BLaER1 (cell line): ENCODE measurements around the gene SNTG2.

ENCODE experiments used
- H3K27ac ChIP-seq: shearing (Covaris generic); formaldehyde crosslinking; 2 replicates; pipeline ENCODE4 v1.8.1; 2022
- H3K27me3 ChIP-seq: shearing (Covaris generic); formaldehyde crosslinking; 2 replicates; pipeline ENCODE4 v1.8.1; 2022
- H3K36me3 ChIP-seq: shearing (Covaris generic); formaldehyde crosslinking; 2 replicates; pipeline ENCODE4 v1.8.1; 2022
- H3K4me1 ChIP-seq: shearing (Covaris generic); formaldehyde crosslinking; 2 replicates; pipeline ENCODE4 v1.8.1; 2022
- H3K4me2 ChIP-seq: shearing (Covaris generic); formaldehyde crosslinking; 2 replicates; pipeline ENCODE4 v1.8.1; 2022
- H3K4me3 ChIP-seq: shearing (Covaris generic); formaldehyde crosslinking; 2 replicates; pipeline ENCODE4 v1.8.1; 2022
- H3K9ac ChIP-seq: shearing (Covaris generic); formaldehyde crosslinking; 2 replicates; pipeline ENCODE4 v1.8.1; 2022
- H3K9me3 ChIP-seq: shearing (Covaris generic); formaldehyde crosslinking; 2 replicates; pipeline ENCODE4 v1.8.1; 2022
- H4K20me1 ChIP-seq: shearing (Covaris generic); formaldehyde crosslinking; 2 replicates; pipeline ENCODE4 v1.8.1; 2022
- Cebpa-rat ChIP-seq: shearing (Covaris generic); IDR thresholded peaks from 2 replicates; pipeline ENCODE4 v1.8.1; 2022

Gene SNTG2

DNA sequence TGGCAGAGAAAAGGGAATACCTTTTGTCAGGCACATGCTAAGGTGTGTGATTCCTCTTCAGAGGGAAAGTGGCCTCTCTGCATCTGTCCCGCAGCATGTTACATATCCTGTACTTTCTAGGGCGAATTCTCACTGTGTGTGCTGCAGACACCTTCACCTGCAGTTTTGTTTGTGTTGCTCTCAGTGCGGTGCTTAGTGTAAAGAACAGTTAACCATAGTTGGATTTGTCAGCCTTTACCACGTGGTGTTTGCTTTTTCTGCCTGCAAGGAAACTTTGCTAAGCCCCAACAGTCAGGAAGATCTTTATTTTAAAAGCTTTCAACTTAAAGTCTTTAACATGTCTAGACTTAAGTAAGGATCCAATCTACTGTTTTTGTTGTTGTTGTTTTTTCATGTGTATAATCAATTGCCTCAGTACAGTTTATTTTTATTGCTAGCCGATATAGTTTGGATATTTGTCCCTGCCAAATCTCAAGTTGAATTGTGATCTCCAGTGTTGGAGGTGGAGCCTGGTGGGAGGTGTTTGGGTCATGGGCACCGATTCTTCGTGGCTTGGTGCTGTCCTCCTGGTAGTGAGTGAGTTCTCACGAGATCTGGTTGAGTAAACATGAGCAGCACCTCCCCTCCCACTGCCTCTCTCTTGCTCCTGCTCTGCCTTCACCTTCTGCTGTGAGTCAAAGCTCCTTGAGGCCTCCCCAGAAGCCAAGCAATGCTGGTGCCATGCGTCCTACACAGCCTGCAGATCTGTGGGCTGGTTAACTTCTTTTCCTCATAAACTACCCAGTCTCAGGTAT lies 90.6 kb downstream of the SNTG2 start:
- TF ChIP-seq Cebpa-rat, result no peak
- Histone ChIP-seq H3K4me2 (no peak overlapping the region), H3K36me3 (no peaks in the 10 kb centered on the region), H4K20me1 (no peaks in the 10 kb centered on the region), H3K9me3 (peaks cover 25% of the 10 kb centered on the region), H3K4me1 (peaks cover 12% of the 10 kb centered on the region), H3K9ac (no peak overlapping the region), H3K4me3 (no peak overlapping the region), H3K27ac (no peak overlapping the region), H3K27me3 (no peaks in the 10 kb centered on the region)

GRCh38 chr2:1045109-1045508 lies 94.5 kb downstream of the SNTG2 start:
- Histone ChIP-seq H3K4me3 (no peak overlapping the region), H3K4me1 (no peaks in the 10 kb centered on the region), H3K36me3 (no peaks in the 10 kb centered on the region), H3K9me3 (peaks cover 38% of the 10 kb centered on the region), H3K27me3 (no peaks in the 10 kb centered on the region), H3K4me2 (no peak overlapping the region), H4K20me1 (no peaks in the 10 kb centered on the region), H3K9ac (no peak overlapping the region), H3K27ac (no peak overlapping the region)
- no peak for TF ChIP-seq Cebpa-rat

DNA sequence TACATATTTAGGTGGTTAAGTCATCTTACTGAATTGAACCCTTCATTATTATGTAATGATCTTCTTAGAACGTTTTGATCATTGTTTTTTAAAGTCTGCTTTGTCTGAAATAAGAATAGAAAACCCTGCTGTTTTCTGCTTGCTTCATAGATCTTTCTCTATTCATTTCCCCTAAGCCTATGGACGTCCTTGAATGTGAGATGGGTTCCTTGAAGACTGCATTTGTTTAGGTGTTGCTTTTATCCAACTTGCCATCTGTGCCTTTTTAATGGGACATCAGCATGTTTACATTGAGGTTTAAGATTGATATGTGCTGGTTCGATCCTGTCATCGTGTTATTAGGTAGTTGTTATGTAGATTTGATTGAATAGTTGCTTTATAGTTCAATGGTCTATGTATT lies 95.4 kb downstream of the SNTG2 start:
- no peak overlapping the region for H3K27ac ChIP-seq

GRCh38 chr2:1047485-1047884 lies 96.8 kb downstream of the SNTG2 start:
- H3K9ac ChIP-seq, result no peak overlapping the region
- no peak overlapping the region for H3K4me2 ChIP-seq
- no peaks in the 10 kb centered on the region for H3K4me1 ChIP-seq
- no peaks in the 10 kb centered on the region for H3K36me3 ChIP-seq
- no peak overlapping the region for H3K27ac ChIP-seq
- H4K20me1 ChIP-seq, result no peaks in the 10 kb centered on the region
- no peak overlapping the region for H3K4me3 ChIP-seq
- H3K27me3 ChIP-seq, result no peaks in the 10 kb centered on the region
- H3K9me3 ChIP-seq, result peaks cover 37% of the 10 kb centered on the region
- no peak for TF ChIP-seq Cebpa-rat

More for the DNA sequence above, 95.4 kb downstream of the SNTG2 start:
- H3K27me3 ChIP-seq, result no peaks in the 10 kb centered on the region
- H4K20me1 ChIP-seq, result no peaks in the 10 kb centered on the region
- no peak overlapping the region for H3K4me3 ChIP-seq
- TF ChIP-seq Cebpa-rat, result no peak
- no peak overlapping the region for H3K4me2 ChIP-seq
- no peak overlapping the region for H3K9ac ChIP-seq
- no peaks in the 10 kb centered on the region for H3K36me3 ChIP-seq
- peaks cover 38% of the 10 kb centered on the region for H3K9me3 ChIP-seq
- H3K4me1 ChIP-seq, result no peaks in the 10 kb centered on the region

DNA sequence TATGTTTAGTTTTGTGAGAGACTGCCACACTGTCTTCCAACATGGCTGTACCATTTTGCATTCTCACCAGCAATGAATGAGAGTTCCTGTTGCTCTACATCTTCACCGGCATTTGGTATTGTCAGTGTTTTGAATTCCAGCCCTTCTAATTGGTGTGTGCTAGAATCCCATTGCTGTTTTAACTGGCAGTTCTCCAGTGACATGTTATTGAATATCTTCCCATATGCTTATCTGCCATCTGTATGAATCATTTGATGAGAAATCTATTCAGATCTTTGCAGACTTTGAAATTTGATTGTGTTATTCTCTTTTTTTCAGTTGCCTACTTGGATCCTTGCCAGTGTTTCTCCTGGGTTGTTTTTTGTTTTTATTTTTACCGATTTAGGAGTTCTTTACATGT lies 99.0 kb downstream of the SNTG2 start:
- Histone ChIP-seq H3K9ac (no peak overlapping the region), H3K4me2 (no peak overlapping the region), H3K36me3 (no peaks in the 10 kb centered on the region), H3K27ac (no peak overlapping the region), H3K9me3 (peaks cover 19% of the 10 kb centered on the region; the same call in 1 of the 2 replicates), H4K20me1 (no peaks in the 10 kb centered on the region), H3K4me3 (no peak overlapping the region), H3K27me3 (no peaks in the 10 kb centered on the region), H3K4me1 (no peaks in the 10 kb centered on the region)
- no peak for TF ChIP-seq Cebpa-rat

GRCh38 chr2:1051075-1051474 lies 100.4 kb downstream of the SNTG2 start:
- Histone ChIP-seq H3K27ac (no peak overlapping the region), H3K4me2 (no peak overlapping the region), H3K4me3 (no peak overlapping the region), H3K4me1 (no peaks in the 10 kb centered on the region), H3K36me3 (no peaks in the 10 kb centered on the region), H3K9ac (no peak overlapping the region), H3K27me3 (no peaks in the 10 kb centered on the region), H3K9me3 (peaks cover 15% of the 10 kb centered on the region; the same call in 1 of the 2 replicates), H4K20me1 (no peaks in the 10 kb centered on the region)
- TF ChIP-seq Cebpa-rat, result no peak

DNA sequence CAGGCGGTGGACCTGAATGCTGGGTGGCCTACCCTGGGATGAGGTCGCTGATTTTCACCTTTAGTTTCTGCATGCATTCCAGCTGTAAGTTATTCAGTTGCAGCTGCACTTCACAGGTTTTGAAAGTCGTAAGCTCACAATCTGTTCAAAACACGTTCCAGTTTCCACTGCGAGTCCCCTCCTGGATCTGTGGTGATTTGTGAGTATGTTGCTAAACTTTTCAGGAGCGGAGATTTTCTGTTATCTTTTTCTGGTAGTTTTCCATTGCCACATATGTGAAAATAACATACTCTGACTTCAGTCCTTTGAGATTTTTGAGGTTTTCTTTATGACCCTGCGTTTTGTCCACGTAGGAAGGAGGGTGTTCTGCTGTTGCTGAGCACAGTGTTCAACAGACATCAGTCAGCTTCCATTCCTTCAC lies 102.1 kb downstream of the SNTG2 start:
- Histone ChIP-seq H3K9me3 (no peaks in the 10 kb centered on the region), H3K4me3 (no peak overlapping the region), H3K27me3 (no peaks in the 10 kb centered on the region), H3K4me2 (no peak overlapping the region), H4K20me1 (no peaks in the 10 kb centered on the region), H3K27ac (no peak overlapping the region), H3K9ac (no peak overlapping the region), H3K4me1 (no peaks in the 10 kb centered on the region), H3K36me3 (no peaks in the 10 kb centered on the region)
- no peak for TF ChIP-seq Cebpa-rat

- no peaks in the 10 kb centered on the region for H3K9me3 ChIP-seq
- no peaks in the 10 kb centered on the region for H3K36me3 ChIP-seq
- H3K4me3 ChIP-seq, result no peak overlapping the region
- H3K27me3 ChIP-seq, result no peaks in the 10 kb centered on the region
- H3K4me1 ChIP-seq, result no peaks in the 10 kb centered on the region
- no peak overlapping the region for H3K9ac ChIP-seq
- no peaks in the 10 kb centered on the region for H4K20me1 ChIP-seq
- H3K27ac ChIP-seq, result no peak overlapping the region
- no peak for TF ChIP-seq Cebpa-rat
- no peak overlapping the region for H3K4me2 ChIP-seq
Measured at GRCh38 chr2:1053786-1054185, 103.1 kb downstream of the SNTG2 start.

- Histone ChIP-seq H3K36me3 (no peaks in the 10 kb centered on the region), H3K4me2 (no peak overlapping the region), H4K20me1 (no peaks in the 10 kb centered on the region), H3K9me3 (no peaks in the 10 kb centered on the region), H3K4me3 (no peak overlapping the region), H3K27ac (no peak overlapping the region), H3K9ac (no peak overlapping the region), H3K27me3 (no peaks in the 10 kb centered on the region), H3K4me1 (no peaks in the 10 kb centered on the region)
- TF ChIP-seq Cebpa-rat, result no peak
Measured at GRCh38 chr2:1054399-1054798, 103.8 kb downstream of the SNTG2 start.

DNA sequence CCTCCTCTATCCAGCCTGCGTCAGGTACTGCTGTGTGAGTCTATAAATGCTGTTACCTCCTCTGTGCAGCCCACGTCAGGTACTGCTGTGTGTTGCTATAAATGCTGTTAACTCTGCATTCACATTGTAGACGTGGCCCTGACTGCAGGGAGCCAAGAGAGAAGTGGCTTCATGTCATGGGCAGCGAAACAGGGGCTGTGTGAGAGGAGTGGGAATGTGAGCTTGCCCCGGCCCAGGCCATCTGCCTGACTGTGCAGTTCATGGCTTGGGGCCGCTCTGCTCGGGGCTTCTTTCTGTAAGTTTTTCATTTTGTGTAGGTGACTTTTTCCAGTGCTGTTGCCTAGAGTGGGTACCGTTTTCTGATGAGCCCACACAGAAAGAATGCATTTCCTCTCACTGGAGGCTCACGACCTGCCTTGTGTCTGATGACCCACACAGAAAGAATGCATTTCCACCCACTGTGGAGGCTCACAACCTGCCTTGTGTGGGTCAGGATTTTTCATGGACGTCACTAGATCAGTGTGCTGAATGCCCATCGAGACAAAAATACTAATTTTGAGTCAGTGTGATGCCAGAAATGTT lies 104.5 kb downstream of the SNTG2 start:
- Histone ChIP-seq H3K9ac (no peak overlapping the region), H3K9me3 (no peaks in the 10 kb centered on the region), H3K4me2 (no peak overlapping the region), H3K27ac (no peak overlapping the region), H3K27me3 (no peaks in the 10 kb centered on the region), H3K4me3 (no peak overlapping the region), H3K4me1 (no peaks in the 10 kb centered on the region), H4K20me1 (no peaks in the 10 kb centered on the region), H3K36me3 (no peaks in the 10 kb centered on the region)
- TF ChIP-seq Cebpa-rat, result no peak
